ENCODE measurements around the gene CRYL1.

Gene CRYL1

DNA sequence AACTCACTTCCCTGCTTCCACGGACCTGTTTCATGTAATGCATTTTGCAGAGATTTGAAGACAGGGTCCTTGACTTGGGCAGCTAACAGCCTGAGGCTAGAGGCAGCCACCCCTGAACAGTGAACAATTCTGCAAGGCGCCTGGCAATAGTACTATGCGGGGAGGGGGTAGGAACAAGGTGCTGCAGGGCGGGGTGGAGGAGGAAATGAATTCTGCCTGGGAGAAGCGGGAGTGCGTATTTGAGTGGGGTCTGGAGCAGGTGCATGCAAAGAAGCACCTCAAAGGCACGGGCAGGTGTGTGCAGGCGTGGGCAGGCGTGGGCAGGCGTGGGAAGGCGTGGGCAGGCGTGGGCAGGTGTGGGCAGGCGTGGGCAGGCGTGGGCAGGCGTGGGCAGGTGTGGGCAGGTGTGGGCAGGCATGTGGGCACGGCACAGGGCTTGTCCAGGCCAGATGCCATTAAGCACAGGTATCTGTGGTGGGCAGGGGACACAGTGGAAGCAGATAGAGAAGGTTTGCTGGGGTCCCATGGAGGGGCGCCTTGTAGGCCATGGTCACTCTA, 163.1 kb downstream of the CRYL1 start:
- no peak for DNase-seq

DNA sequence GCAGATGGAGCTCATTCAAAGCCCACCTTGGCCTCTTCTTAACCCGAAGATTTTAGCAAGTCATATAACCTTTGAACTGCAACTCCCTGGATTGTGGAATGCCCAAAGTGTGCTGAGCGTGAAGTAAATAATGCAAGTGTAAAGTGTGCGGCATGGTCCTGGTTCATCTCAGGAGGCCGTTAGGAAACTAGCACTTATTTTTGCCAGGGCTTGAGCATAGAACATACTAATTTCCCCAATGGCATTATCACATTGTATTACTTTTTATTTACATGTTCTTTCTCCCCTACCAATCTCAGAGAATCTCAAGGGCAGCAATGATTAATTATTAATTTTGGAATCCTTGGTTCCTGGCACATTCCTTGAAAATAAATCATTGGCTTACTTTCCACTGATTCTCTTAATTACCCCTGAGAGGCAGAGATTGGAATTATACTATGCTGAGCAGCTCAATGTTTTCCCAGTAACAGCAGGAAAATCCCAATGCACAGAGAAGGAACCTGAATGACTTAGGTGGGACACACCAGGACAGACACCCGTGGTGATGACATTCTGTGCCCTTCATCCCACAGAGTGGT, 164.7 kb downstream of the CRYL1 start:
- no peak for DNase-seq

DNA sequence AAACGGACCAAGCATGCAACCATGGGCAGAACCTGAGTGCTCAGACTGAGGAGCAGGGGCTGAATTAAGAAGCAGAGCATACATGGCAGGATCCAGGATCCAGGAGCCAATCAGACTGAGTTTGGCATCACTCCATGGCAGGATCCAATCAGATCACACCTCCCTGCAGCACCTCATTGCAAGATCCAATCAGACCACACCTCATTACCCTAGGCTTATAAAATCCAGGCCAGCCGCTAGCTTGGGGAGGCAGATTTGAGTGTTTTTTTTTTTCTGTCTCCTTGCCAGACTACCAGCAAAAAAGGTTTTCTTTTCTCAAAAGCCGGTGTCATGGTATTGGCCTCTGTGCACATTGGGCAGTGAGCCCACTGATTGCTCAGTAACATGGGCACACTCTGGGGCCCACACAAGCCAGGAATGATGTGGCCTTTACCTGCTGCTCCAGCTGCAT, 165.6 kb downstream of the CRYL1 start:
- no peak for DNase-seq

DNA sequence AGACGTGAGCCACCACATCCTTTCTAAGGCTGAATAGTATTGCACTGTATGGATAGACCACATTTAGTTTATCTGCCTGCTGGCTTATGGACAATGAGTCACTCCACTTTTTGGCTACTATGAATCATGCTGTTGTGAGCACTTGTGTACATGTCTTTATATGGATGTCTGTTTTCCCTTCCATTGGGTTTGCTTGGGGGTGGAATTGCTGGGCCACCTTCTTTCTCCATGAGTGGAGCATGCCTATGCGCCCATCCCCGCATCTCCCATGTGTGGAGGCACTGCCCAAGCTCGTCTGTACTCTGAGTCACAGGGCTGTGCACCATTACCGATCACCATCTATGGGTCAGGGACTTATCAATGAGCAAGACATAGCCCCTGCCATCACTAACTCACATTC, 166.3 kb downstream of the CRYL1 start:
- no peak for DNase-seq

DNA sequence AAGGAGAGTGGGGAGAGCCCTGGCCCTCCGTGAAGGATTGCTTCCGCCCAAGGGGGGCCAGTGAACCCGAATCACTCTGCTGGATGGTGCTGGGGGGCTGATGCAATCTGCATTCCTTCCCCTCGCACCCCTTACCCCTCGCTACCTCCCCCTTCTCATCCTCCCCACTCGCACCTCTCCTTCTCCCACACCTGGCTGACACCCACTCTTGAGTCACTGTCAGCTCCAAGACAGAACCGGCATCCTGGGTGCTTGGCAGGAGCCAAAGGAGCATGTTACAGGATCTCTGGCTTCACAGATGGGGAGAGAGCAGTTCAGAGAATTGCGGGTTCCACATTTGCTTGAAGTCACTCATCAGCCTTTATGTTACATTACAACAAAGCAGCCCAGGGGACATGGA, 167.6 kb downstream of the CRYL1 start:
- no peak for DNase-seq

DNA sequence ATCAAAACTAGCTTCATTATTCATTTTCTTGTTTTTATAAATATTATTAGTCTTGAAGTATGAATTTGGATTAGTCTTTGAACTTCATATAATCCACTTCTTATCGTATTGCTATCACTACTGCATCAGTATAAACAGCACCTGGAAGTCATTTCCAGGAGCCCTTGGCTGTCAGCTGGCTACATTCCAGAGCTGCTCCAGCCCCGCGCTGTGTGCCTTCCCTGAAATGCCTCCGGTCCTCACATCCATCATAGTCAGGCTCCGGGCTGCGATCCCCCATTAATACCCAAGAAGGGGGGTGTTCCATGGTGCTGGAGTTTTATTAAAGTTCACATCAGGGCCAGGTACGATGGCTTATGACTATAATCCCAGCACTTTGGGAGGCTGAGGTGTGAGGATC, 169.2 kb downstream of the CRYL1 start:
- DNase-seq, result no peak

DNA sequence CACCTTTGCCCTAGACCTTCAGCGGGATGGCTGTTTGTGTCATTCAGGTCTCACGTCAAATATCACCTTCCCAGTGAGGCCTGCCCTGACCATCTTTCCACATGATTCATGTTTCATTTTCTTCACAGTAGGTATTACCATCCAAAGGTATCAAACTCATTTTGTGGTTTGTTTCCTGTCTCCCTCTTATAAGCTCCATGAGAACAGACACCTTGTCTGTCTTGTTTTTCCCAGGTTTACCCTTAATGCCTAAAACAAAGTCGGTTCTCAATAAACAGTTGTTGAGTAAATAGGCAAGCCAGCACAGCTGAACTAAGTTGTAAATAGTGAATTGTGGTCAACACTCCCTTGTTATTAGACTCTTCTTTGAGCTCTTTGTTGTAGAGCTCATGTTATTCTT, 170.9 kb downstream of the CRYL1 start:
- DNase-seq, result no peak

DNA sequence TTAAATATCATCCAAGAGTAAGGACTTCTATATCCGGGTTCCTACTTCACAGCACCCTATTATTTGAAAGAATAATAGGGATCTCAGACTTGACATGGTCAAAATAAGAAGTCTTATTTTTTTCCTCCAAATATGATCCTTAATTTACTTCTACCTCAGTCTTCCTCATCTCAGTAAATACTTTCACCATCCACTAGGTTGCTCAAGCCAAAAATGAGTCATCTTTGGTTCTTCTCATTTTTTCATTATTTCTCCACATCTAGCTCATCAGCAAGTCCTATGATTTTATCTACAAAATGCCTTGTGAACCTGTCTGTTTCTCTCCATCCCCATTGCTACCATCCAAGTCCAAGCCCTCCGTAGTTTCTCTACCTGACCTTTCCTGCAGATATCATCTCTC, 171.7 kb downstream of the CRYL1 start:
- DNase-seq, result no peak

Measured in activated CD4-positive, alpha-beta T cell treated with anti-CD3 and anti-CD28 coated beads, Interleukin-2, amount 50 U/mL, for 1 hour (primary cell).